COLO668 (cell line): ENCODE results near the gene MVD.
A peak's percentile ranks its signal among the peaks of the same experiment; 100 is the strongest.

Experiments used
- DNase-seq: peaks from one replicate; lab custom pipeline; 2025; ENCODE audit not compliant: unreplicated experiment; lab: John Stamatoyannopoulos, UW

Gene MVD

GRCh38 chr16:88697831-88698615 is 35.1 kb upstream of the MVD start:
- peak; percentile 14 for DNase-seq

- no peak for DNase-seq
Observed at GRCh38 chr16:88697116-88697830, 34.4 kb upstream of the MVD start.

DNA sequence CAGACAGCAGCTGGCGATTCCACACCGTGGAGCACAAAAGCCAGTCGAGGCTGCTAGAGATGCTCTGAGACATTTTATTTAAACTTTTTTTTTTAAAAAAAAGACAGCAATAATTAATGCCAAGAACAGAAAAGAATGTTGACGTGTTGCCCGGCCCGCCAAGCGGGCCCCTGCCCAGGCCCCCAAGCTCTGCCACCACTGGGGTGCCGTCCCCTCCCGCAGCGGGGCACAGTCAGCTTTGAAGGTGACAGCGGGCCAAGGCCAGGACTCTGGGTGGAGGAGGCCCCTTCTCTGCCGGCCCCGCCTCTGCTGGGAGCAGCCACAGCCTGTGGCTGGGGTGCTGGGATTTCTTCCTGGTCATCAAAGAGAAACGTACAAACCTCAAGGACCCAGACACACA is 33.5 kb upstream of the MVD start:
- no peak for DNase-seq

DNA sequence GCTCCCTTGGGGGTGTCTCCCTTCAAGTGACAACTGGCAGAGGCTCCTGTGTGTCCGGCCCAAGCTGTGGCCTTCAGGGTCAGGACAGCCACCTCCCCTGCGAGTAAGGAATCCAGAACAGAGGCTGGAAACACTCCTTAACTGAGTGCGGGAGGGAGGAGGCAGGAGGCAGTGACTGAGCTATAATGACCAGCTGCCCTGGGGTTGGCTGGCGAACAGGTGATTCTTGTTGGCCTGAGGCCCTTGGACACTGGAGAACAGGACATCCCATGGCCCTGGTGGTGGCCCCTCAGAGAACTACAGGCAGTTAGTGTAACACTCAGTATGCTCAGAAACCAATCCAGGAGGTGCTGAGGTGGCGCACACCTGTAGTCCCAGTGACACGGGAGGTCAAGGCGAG is 32.9 kb upstream of the MVD start:
- no peak for DNase-seq

DNA sequence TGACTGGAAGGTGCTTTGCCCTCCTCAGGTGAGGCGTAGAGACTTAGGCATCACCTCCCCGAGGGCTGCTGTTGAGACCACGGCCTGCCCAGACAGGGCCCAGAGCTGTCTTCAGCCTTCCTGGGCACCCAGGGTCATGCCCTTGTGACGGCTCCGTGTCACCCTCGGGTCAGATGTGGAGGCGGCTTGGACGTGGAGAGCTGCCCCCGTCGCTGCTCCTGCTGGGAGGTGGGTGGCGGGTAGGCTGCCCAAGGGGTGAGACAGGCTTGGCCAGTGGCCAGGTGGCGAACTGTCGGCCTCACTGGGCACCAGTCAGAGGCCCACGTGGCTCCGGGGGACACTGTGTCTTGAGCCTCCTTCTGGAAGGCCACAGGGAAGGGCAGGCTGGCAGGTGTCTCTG is 32.3 kb upstream of the MVD start:
- no peak for DNase-seq

GRCh38 chr16:88694221-88695087 is 31.6 kb upstream of the MVD start:
- DNase-seq, result no peak

GRCh38 chr16:88693420-88694177 is 30.7 kb upstream of the MVD start:
- peak; percentile 31 for DNase-seq

DNA sequence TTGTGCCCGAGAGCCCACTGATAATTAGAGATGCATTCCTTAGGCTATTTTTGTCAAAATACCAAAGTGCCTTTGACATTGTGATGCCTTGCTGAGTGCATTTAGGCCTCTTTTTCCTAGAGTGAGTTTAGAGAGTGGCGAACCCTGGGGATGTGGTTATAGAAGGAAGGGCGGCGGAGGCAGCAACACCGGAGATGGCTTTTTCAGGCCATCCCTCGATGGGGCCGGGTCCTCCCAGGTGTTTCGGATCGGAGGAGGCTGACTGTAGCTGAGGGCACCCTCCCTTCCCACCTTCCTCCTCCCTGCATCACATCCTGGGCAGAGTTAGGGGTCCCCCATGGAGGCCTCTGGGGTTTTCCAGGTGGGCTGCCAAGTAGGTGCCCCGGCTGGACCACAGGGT is 30.0 kb upstream of the MVD start:
- DNase-seq, result no peak

DNA sequence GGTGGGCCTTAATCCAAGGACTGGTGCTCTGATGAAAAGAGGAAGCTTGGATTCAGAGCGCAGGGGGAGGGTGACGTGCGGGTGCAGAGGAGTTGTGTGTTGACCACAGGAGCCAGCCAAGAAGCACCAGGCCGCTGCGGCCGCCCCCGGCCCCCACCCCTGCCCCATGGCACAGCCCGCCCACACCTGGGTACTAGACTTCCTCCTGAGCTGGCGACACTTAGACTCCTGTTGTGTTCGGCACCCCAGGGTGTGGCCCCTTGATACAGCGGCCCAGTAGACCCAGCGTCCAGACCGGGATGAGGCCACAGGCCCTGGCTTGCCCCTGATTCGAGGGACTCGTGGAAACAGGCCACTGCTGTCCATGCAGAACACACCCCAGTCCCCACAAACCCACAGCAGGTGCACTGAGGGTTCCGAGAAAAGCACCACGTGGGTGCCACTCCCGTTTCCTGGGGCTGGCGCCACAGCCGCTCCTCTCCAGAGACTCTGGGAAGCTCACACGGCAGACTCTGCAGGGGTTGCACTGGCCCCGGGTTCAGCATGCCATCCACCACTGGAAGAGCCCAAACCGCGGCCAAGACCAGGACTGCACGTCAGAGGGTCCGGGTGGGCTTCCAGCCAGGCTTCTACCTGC is 29.2 kb upstream of the MVD start:
- DNase-seq, result peak; percentile 7

DNA sequence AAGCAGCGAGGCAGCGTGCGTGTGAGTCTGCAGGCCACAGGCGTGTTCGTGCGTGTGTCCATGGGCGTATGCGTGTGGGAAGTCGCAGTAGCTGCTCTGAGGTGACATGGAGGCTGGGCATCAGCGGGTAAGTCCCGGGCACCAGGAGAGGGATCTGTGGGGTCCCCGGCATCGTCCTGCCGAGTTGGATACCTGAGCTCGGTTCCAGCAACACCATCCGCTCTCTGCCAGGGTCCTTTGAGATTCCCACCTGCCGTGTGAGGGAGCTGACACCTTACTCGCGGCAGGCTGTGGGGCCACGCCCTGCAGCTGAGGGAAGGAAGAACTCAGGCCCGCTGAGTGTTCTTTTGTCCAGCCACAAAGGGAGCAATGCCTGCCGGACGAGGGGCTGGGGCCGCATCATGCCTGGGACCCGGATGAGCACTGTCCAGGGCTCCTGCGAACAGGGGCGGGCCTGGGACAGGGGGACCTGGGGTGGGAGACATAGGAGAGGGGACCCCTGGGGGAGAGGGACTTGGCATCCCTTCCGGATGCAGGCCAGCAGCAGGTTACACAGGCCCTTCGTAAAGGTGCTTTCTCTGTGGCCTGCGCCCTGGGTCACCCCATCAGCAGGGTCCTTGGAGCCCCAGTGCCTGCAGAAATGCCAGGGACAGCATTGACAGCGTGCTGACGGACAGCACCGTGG is 28.4 kb upstream of the MVD start:
- DNase-seq, result peak; percentile 9

DNA sequence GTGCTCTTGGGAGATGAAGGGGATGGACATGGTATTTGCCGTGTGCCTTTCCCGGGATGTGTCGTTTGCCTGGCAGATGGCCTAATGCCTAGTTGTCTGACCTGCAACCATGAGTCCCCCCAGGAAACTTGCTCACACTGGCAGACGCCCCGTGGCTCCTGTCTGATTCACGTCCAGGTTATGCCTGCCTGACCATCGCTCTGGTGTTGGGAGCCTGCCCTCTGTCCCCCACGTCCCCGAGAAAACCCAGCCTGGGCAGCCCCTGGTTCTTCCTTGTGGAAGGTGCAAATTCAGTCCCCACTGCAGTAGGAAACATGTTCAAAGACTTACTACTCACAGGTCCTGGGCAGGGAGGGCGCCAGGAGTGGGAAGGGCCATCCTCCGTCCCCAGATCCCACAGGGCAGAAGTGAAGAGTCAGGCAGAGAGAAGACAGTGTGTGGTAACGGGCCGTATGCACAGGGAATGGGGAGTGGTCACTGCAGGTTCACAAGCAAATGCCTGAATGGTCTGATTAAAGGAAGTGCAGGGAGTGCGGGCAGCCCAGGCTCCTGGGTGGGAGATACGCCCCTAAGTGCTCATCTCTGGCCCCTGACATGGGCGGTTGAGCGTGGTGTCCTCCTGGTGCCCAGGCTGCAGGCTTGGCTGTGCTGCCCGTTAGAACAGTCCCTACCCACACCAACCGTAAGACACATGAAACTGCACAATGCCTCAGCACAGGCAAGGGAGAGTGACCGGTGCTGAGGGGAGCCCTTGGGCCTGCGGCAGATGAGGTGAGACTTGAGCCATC is 27.6 kb upstream of the MVD start:
- DNase-seq, result no peak

- peak; percentile 81 for DNase-seq
Observed at GRCh38 chr16:88688013-88688778, 25.3 kb upstream of the MVD start.

- no peak for DNase-seq
Observed at GRCh38 chr16:88687676-88688012, 24.8 kb upstream of the MVD start.

DNA sequence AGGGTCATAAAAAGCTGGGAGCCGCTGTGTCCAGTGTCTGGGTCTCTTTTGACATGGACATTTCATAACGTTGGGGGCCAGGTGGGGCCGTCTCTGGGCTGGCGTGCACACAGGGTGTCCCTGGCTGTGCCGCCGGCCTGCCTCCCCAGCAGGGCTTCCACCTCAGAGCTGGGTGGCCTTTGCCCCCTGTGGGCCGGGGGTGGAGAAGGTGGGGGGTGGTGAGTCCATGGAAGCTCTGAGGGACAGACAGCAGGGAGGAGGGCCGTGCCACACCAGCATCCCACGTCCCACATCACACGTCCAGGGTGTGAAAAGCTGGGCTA is 24.3 kb upstream of the MVD start:
- DNase-seq, result peak; percentile 38

DNA sequence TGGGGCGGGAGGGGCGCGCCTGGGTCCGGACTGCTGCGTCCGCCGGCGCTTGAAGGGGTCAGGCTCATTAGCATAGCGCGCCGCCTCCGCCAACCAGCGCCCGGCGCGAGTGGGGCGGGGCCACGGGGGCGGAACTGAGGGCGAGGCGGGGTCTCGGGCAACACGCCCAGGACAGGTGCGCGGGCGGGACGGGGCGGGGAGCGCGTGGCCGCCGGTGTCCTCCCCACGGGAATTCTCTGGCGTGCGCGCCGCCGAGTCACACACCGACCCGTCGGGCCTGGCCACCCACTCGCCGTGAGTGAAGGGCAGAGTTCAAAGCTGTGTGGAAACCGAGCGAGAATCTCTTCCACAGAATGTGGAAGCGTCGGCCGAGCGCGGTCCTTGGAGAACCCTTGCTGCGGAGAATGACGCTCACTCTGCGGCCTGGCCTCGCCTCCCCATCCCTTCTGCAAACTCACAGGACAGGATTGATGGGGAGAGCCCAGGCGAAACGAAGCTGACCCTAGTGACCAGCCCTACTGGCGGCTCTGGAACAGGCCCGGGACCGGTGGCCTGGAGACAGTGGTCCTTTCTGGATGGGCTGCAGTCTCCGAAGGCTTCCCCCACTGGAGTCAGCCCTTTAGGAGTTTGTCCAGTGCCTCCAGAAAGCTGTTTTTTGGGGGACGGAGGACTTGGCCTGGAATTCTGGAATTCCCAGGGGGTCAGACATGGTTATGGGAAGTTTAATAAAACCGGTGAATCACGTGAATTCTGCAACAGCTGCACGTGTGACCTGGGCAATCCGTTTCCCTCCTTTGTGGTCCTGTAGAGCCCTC is 23.8 kb upstream of the MVD start, which contains the start of gene SNAI3:
Gene SNAI3, minus strand, starts transcription at position 69 of the 815 bp plus-strand sequence. CDS start 101 bp downstream, outside the sequence.
- peak; percentile 95 for DNase-seq

DNA sequence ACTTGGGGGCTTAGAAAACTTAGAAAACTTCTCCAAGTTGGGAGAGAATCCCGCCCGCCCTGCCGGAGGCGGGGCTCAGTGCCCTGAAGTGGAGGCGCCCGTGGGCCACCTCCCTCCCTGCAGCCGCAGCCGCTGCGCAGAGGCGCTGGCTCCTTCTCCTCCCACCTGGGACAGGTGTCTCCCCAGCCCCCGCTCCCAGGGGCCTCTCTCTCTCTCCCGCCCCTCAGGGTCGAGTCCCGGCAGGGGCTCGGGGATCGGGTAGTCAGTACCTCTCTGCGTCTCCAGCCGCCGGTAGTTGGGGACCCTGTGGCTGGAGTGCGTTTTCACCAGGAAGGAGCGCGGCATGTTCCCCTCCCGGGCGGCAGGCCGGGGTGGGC is 23.2 kb upstream of the MVD start:
- peak; percentile 83 for DNase-seq

- DNase-seq, result peak; percentile 42
Observed at GRCh38 chr16:88685156-88686061, 22.5 kb upstream of the MVD start.
